Vagina (tissue), 2 donors: Measurements from ENCODE around the gene ALOX12. TPM values are rescaled to one million over a fixed set of nuclear protein-coding genes. Genes with fewer than 3 reads are reported as not detected.
"Not testable (repeated sequence)": the region's sequence is repeated elsewhere in the genome, so short reads cannot be mapped to it uniquely, and the experiment has no call there.

Experiments used
- DNase-seq, 2 donors: peaks; one replicate each; pipeline ENCODE4 v3.0.0-alpha.2; 2017; ENCODE audit errors: extremely low spot score in 2 of 2
- H3K27ac ChIP-seq: fragments of 200-600 bp; sonication (generic); one replicate; pipeline ENCODE4 v1.5.1; 2019
- H3K27me3 ChIP-seq: fragments of 200-600 bp; sonication (generic); one replicate; pipeline ENCODE4 v1.5.1; 2019
- H3K36me3 ChIP-seq, 2 donors: fragments of 200-600 bp; sonication (generic); one replicate each; pipeline ENCODE4 v1.5.1; 2017 to 2019
- H3K4me1 ChIP-seq: fragments of 200-600 bp; sonication (generic); one replicate; pipeline ENCODE4 v1.5.1; 2019
- H3K4me3 ChIP-seq, 2 donors: fragments of 200-600 bp; sonication (generic); 1 replicate in 1 of 2; 2 replicates in 1 of 2; pipeline ENCODE4 v1.5.1; 2016 to 2019
- H3K9me3 ChIP-seq: fragments of 200-600 bp; sonication (generic); one replicate; pipeline ENCODE4 v1.5.1; 2019
- CTCF ChIP-seq, 3 experiments: fragments of 450-650 bp in 2 of 3; fragments of 200-600 bp in 1 of 3; sonication (generic) in 1 of 3; IDR thresholded peaks; one replicate each; pipeline ENCODE4 v1.5.1; 2017 to 2019; ENCODE audit warnings: antibody characterized with exemption in 3 of 3, mild to moderate bottlenecking in 2 of 3, moderate library complexity in 2 of 3
- POLR2A ChIP-seq, 2 donors: fragments of 450-650 bp; IDR thresholded peaks; one replicate each; pipeline ENCODE4 v1.6.1; 2017; ENCODE audit warnings: antibody characterized with exemption in 2 of 2, mild to moderate bottlenecking in 2 of 2, moderate library complexity in 2 of 2
- POLR2AphosphoS5 ChIP-seq, 2 donors: sonication (generic); formaldehyde crosslinking; IDR thresholded peaks; one replicate each; pipeline ENCODE4 v1.9.0; 2017; ENCODE audit warnings: antibody characterized with exemption in 2 of 2, mild to moderate bottlenecking in 2 of 2, low read depth in 1 of 2; ENCODE audit not compliant: insufficient read depth in 1 of 2
- intact Hi-C: fragments of 100-400 bp; cut with DNase I; formaldehyde crosslinking; loops from one replicate; pipeline ENCODE4 v1.15.1; 2023
- total RNA-seq: library from RNA; depleted of rRNA; stranded (reverse); fragments of >200 nt; gene quantifications from one replicate; pipeline ENCODE4 v1.2.3, GENCODE V29; 2016

The ALOX12 gene
- total RNA-seq, 1 donor from 2014 or later, result 16.0 TPM

GRCh38 chr17:6959700-6960099, 36.1 kb upstream of the ALOX12 start:
- intact Hi-C loops, result no loop called here
- TF ChIP-seq POLR2AphosphoS5 (IDR thresholded peaks at IDR 0.05; ENCODE audit: insufficient read depth in 1 of 2, low read depth in 1 of 2) (no peak), POLR2A (IDR thresholded peaks at IDR 0.05) (no peak), CTCF (IDR thresholded peaks at IDR 0.05) (no peak)

GRCh38 chr17:6969323-6969726, 26.5 kb upstream of the ALOX12 start:
- Histone ChIP-seq H3K9me3 (no peaks in the 10 kb centered on the region), H3K4me1 (no peaks in the 10 kb centered on the region), H3K36me3 (no peaks in the 10 kb centered on the region), H3K4me3 (no peak overlapping the region), H3K27me3 (no peaks in the 10 kb centered on the region), H3K27ac (no peak overlapping the region)
- TF ChIP-seq CTCF (IDR thresholded peaks at IDR 0.05) (no peak), POLR2A (IDR thresholded peaks at IDR 0.05) (no peak), POLR2AphosphoS5 (IDR thresholded peaks at IDR 0.05; ENCODE audit: insufficient read depth in 1 of 2, low read depth in 1 of 2) (no peak)
- intact Hi-C loops, result no loop called here
- no peak for DNase-seq

More at GRCh38 chr17:6959700-6960099, 36.1 kb upstream of the ALOX12 start:
- Histone ChIP-seq H3K4me3 (no peak overlapping the region), H3K9me3 (no peaks in the 10 kb centered on the region), H3K27me3 (no peaks in the 10 kb centered on the region), H3K36me3 (no peaks in the 10 kb centered on the region), H3K27ac (no peak overlapping the region), H3K4me1 (no peaks in the 10 kb centered on the region)
- DNase-seq, result no peak

GRCh38 chr17:6970992-6971391, 24.9 kb upstream of the ALOX12 start:
- H3K27me3 ChIP-seq, result no peaks in the 10 kb centered on the region
- H3K36me3 ChIP-seq, result no peaks in the 10 kb centered on the region
- H3K4me1 ChIP-seq, result no peaks in the 10 kb centered on the region
- H3K9me3 ChIP-seq, result no peaks in the 10 kb centered on the region
- H3K4me3 ChIP-seq, result no peak overlapping the region
- DNase-seq, result no peak
- TF ChIP-seq POLR2A (IDR thresholded peaks at IDR 0.05), result no peak
- no peak for TF ChIP-seq CTCF (IDR thresholded peaks at IDR 0.05)
- TF ChIP-seq POLR2AphosphoS5 (IDR thresholded peaks at IDR 0.05; ENCODE audit: insufficient read depth in 1 of 2, low read depth in 1 of 2), result no peak
- H3K27ac ChIP-seq, result no peak overlapping the region
- intact Hi-C loops, result no loop called here

GRCh38 chr17:6979440-6979839, 16.4 kb upstream of the ALOX12 start:
- DNase-seq, H3K9me3 ChIP-seq, H3K4me1 ChIP-seq, H3K27me3 ChIP-seq, intact Hi-C loops, H3K27ac ChIP-seq, H3K4me3 ChIP-seq, H3K36me3 ChIP-seq: not testable (repeated sequence)

GRCh38 chr17:6981426-6981825, 14.4 kb upstream of the ALOX12 start:
- TF ChIP-seq POLR2A (IDR thresholded peaks at IDR 0.05) (no peak), POLR2AphosphoS5 (IDR thresholded peaks at IDR 0.05; ENCODE audit: insufficient read depth in 1 of 2, low read depth in 1 of 2) (no peak), CTCF (IDR thresholded peaks at IDR 0.05) (no peak)
- Histone ChIP-seq H3K4me1 (no peaks in the 10 kb centered on the region), H3K27ac (no peak overlapping the region), H3K36me3 (no peaks in the 10 kb centered on the region), H3K4me3 (no peak overlapping the region), H3K27me3 (no peaks in the 10 kb centered on the region), H3K9me3 (no peaks in the 10 kb centered on the region)
- intact Hi-C loops, result no loop called here
- DNase-seq, result no peak

- TF ChIP-seq POLR2AphosphoS5 (IDR thresholded peaks at IDR 0.05; ENCODE audit: insufficient read depth in 1 of 2, low read depth in 1 of 2), result no peak
- TF ChIP-seq CTCF (IDR thresholded peaks at IDR 0.05), result no peak
- no peak for TF ChIP-seq POLR2A (IDR thresholded peaks at IDR 0.05)
- Histone ChIP-seq H3K4me1 (no peaks in the 10 kb centered on the region), H3K9me3 (no peaks in the 10 kb centered on the region), H3K36me3 (no peaks in the 10 kb centered on the region), H3K4me3 (no peak overlapping the region), H3K27ac (no peak overlapping the region), H3K27me3 (no peaks in the 10 kb centered on the region)
- intact Hi-C loops, result no loop called here
- DNase-seq, result no peak
Measured at GRCh38 chr17:6985266-6985665, 10.6 kb upstream of the ALOX12 start.
